Sigmoid colon (tissue), 4 donors: Measurements from ENCODE around the gene MAPK6.

Source experiments
- POLR2A ChIP-seq, 2 donors: fragments of 450-650 bp; IDR thresholded peaks; one replicate each; pipeline ENCODE4 v1.6.1; 2016; ENCODE audit warnings: antibody characterized with exemption in 2 of 2, mild to moderate bottlenecking in 2 of 2, moderate library complexity in 2 of 2
- POLR2AphosphoS5 ChIP-seq, 4 donors: sonication (generic); formaldehyde crosslinking; IDR thresholded peaks; one replicate each; pipeline ENCODE4 v1.6.1; 2017; ENCODE audit warnings: antibody characterized with exemption in 4 of 4
- TF ChIP-seq, protein P1 (sequence below), 4 experiments: fragments of 450-650 bp in 3 of 4; fragments of 200-600 bp in 1 of 4; IDR thresholded peaks; one replicate each; pipeline ENCODE4 v1.5.1; 2016 to 2019; ENCODE audit warnings: antibody characterized with exemption in 4 of 4, mild to moderate bottlenecking in 3 of 4, moderate library complexity in 2 of 4

DNA sequence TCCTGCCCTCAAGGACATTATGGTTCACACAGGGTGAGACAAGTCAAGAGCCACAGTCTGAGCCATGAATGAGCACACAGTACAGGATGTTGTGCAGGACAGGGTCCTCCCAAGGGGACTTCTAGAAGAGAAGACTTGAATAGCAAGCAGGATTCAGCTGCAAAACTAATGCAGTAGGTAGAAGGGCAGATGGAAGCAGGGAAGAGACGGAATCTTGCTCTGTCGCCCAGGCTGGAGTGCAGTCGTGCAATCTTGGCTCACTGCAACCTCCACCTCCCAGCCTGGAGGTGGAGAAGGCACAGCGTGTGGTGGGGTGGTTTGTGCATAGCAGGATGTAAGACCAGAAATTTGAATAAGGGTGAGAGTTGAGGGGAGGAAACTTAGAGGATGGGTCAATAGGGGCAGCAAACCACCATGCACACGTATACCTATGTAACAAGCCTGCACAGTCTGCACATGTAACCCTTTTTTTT, 85.5 kb downstream of the MAPK6 start:
- TF ChIP-seq POLR2AphosphoS5 (IDR thresholded peaks at IDR 0.05), result no peak
- TF ChIP-seq, protein P1, sequence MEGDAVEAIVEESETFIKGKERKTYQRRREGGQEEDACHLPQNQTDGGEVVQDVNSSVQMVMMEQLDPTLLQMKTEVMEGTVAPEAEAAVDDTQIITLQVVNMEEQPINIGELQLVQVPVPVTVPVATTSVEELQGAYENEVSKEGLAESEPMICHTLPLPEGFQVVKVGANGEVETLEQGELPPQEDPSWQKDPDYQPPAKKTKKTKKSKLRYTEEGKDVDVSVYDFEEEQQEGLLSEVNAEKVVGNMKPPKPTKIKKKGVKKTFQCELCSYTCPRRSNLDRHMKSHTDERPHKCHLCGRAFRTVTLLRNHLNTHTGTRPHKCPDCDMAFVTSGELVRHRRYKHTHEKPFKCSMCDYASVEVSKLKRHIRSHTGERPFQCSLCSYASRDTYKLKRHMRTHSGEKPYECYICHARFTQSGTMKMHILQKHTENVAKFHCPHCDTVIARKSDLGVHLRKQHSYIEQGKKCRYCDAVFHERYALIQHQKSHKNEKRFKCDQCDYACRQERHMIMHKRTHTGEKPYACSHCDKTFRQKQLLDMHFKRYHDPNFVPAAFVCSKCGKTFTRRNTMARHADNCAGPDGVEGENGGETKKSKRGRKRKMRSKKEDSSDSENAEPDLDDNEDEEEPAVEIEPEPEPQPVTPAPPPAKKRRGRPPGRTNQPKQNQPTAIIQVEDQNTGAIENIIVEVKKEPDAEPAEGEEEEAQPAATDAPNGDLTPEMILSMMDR (IDR thresholded peaks at IDR 0.05), result no peak
- TF ChIP-seq POLR2A (IDR thresholded peaks at IDR 0.05), result no peak
